ENCODE data around the gene COG3. TPM values are rescaled to one million over a fixed set of nuclear protein-coding genes. Genes with fewer than 3 reads are reported as not detected.

Gene COG3
- total and polyA plus RNA-seq, 2 donors (not counting 3 experiments of a cell fraction or from before 2014, with no cell fraction given): 18.9 to 27.0 TPM

DNA sequence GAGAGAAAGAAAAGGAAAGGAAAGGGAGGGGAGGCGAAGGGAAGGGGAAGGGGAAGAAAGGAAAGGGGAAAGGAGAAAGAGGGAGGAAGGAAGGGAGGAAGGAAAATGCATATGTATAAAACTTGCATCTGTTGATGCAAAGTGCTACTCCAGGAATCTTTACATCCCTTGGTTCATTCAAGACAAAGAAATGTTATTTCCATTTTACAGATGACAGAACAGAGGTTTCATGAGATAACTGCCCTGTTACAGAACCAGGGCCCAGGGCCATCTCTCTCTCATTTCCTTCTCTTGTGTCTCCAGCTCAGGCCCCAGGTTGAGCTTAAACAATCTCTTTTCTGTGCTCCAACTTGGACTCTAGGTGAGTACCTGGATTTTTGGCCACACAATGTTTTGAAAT is 44.8 kb upstream of the COG3 start:
- BruUV-seq (replicated peaks): no TSS peak
- Histone ChIP-seq H3K9me1 (replicated peaks; ENCODE audit: control insufficient read depth, extremely low read depth, insufficient read depth, low read length) (no peaks in the 10 kb centered on the region), H3K79me2 (ENCODE audit: control insufficient read depth, insufficient read depth, low read length) (peaks cover 5% of the 10 kb centered on the region), H3K9me3 (replicated peaks; ENCODE audit: control insufficient read depth, insufficient read depth, low read length) (no peaks in the 10 kb centered on the region), H3K4me3 (replicated peaks in 1 of 3; ENCODE audit: insufficient read depth in 1 of 3, low read depth in 1 of 3, low read length in 3 of 3) (no peak overlapping the region), H4K20me1 (replicated peaks; ENCODE audit: control insufficient read depth, extremely low read depth, insufficient read depth, low read length) (no peaks in the 10 kb centered on the region), H3K27ac (ENCODE audit: insufficient read depth, low read depth, low read length) (no peak overlapping the region), H3K4me2 (ENCODE audit: insufficient read depth, low read length) (no peak overlapping the region), H3K27me3 (ENCODE audit: control insufficient read depth in 2 of 2, insufficient read depth in 2 of 2, low read length in 2 of 2) (no peaks in the 10 kb centered on the region), H2AFZ (ENCODE audit: low read depth, low read length) (no peak overlapping the region), H3K36me3 (ENCODE audit: control insufficient read depth in 2 of 2, extremely low read depth in 1 of 2, insufficient read depth in 2 of 2, low read length in 2 of 2) (no peaks in the 10 kb centered on the region), H3K4me1 (ENCODE audit: control insufficient read depth, extremely low read depth, insufficient read depth, low read length) (peaks cover 15% of the 10 kb centered on the region), H3K9ac (replicated peaks; ENCODE audit: extremely low read depth, insufficient read depth, low read length) (no peak overlapping the region)
- POLR2A ChIA-PET: no interaction called here
- intact Hi-C loops (cut with micrococcal nuclease): no loop called here
- dilution Hi-C loops (cut with MboI; ENCODE audit: extremely low pct_ligation_motif_present, low sequenced_read_pairs): no loop called here
- TF ChIP-seq POLR2A (IDR thresholded peaks at IDR 0.05; ENCODE audit: low read depth, low read length) (no peak), JUN (IDR thresholded peaks at IDR 0.05; ENCODE audit: borderline replicate concordance, insufficient read depth, insufficient read length, low read depth) (no peak), GATA2 (IDR thresholded peaks at IDR 0.05; ENCODE audit: insufficient read depth, insufficient read length, low read depth, low read length) (no peak), FOS (IDR thresholded peaks at IDR 0.05; ENCODE audit: borderline replicate concordance, insufficient read depth, low read length) (no peak), EZH2 (IDR thresholded peaks at IDR 0.05; ENCODE audit: borderline replicate concordance, low read depth, low read length, severe bottlenecking) (no peak), MYC (IDR thresholded peaks at IDR 0.05; ENCODE audit: low read depth, low read length) (no peak), POLR2AphosphoS5 (IDR thresholded peaks at IDR 0.05; ENCODE audit: insufficient read depth, low read depth, low read length) (no peak)
- TF ChIP-seq, protein P1, sequence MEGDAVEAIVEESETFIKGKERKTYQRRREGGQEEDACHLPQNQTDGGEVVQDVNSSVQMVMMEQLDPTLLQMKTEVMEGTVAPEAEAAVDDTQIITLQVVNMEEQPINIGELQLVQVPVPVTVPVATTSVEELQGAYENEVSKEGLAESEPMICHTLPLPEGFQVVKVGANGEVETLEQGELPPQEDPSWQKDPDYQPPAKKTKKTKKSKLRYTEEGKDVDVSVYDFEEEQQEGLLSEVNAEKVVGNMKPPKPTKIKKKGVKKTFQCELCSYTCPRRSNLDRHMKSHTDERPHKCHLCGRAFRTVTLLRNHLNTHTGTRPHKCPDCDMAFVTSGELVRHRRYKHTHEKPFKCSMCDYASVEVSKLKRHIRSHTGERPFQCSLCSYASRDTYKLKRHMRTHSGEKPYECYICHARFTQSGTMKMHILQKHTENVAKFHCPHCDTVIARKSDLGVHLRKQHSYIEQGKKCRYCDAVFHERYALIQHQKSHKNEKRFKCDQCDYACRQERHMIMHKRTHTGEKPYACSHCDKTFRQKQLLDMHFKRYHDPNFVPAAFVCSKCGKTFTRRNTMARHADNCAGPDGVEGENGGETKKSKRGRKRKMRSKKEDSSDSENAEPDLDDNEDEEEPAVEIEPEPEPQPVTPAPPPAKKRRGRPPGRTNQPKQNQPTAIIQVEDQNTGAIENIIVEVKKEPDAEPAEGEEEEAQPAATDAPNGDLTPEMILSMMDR (IDR thresholded peaks at IDR 0.05; ENCODE audit: extremely low read depth in 1 of 2, insufficient read depth in 1 of 2, low read depth in 1 of 2, low read length in 2 of 2): no peak
- TF ChIP-seq, protein P2, sequence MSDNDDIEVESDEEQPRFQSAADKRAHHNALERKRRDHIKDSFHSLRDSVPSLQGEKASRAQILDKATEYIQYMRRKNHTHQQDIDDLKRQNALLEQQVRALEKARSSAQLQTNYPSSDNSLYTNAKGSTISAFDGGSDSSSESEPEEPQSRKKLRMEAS (IDR thresholded peaks at IDR 0.05; ENCODE audit: insufficient read depth, insufficient read length): no peak
- DNase-seq (ENCODE audit: low read depth, low spot score) (no peak), FAIRE-seq (no peak)
- CTCF ChIA-PET: interaction anchor here (1.9 kb wide), 1 partner anchor 41 kb away, joined by 4 read pairs; no protein-coding TSS in a partner anchor
